ENCODE measurements around the gene TNFRSF25. TPM values are rescaled to one million over a fixed set of nuclear protein-coding genes. Genes with fewer than 3 reads are reported as not detected.

Gene TNFRSF25
- total RNA-seq, 2 donors from 2014 or later: 68.0 to 88.5 TPM

DNA sequence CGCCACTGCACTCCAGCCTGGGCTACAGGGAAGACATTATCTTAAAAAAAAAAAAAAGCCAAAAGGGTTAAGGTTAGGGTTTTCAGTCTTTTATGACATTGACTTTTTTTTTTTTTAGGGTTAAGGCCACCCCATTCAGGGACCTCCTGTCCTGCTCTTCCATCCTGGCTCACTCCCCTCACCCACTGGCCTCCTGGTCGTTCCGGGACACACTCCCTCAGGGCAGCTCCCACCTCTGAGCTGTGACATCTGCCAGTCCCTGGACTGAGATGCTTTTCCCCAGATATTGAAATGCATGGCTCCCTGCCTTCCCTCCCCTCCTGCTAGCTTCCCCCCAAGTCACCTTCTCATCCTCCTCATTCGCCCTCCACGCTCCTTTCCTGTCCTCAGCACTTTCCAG is 15.8 kb upstream of the TNFRSF25 start:
- DNase-seq (ENCODE audit: low spot score in 2 of 2): no peak
- ATAC-seq: no peak
- Mint-ChIP-seq H3K9me3 (no peaks in the 10 kb centered on the region), H3K36me3 (no peaks in the 10 kb centered on the region), H3K27ac (peak overlapping the region in 1 of 2 donors; percentile 75)

DNA sequence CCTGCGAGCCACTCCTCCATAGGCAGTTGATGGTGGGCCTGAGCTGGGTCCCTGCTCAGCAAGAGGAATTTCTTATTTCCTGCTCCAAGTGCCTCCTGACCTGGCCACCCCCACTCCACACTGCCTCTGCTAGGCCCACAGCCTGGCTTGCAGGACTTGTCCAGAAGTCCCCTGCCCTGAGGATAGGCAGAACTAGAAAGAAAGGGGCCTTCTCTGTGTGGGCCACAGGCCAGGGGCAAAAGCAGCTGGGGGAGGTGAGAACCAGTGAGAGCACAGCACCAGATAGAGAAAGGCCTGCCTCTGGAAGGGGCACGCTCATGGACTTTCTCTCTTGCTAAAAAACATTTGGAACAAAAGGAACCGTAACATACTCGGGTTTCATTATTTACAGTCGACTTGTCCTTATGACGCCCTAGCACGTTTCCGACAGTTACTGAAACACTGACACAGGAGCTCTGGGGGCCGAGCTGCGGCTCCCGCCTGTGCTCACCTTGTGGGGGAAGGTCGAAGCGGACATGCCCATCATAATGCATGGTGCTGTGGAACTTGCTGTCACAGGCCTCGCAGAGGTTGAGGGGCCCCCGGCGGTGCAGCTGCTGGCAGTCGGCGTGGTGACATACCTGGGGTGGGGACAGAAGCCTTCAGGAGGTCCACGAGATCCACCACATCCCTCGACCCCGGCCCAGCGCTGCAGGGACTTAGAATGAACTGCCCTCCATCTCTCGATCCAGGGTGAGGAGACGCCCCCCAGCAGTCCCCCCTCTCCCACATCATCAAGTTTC is 11.3 kb upstream of the TNFRSF25 start:
- Mint-ChIP-seq H3K36me3 (no peaks in the 10 kb centered on the region), H3K27ac (no peak overlapping the region), H3K9me3 (no peaks in the 10 kb centered on the region)
- DNase-seq (ENCODE audit: low spot score in 2 of 2) (no peak), ATAC-seq (no peak)

DNA sequence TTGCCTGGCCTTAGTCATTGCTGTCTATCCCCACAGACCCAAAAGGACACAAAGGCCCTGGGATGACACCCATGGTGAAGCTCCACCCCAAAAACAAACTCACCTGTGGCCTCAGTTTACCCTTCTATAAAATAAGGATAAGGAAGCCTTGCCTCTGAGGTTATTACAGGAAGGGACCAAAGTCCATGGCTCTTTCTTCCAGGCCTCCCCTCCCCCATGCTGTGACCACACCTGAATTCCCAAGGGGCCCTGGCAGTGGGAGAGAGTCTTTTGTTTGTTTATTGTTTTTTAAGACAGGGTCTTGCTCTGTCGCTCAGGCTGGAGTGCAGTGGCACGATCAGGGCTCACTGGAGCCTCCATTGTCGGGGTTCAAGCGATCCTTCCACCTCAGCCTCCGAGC is 10.5 kb upstream of the TNFRSF25 start:
- no peaks in the 10 kb centered on the region for H3K36me3 Mint-ChIP-seq
- no peaks in the 10 kb centered on the region for H3K9me3 Mint-ChIP-seq
- DNase-seq (ENCODE audit: low spot score in 2 of 2) (no peak), ATAC-seq (no peak)
- no peak overlapping the region for H3K27ac Mint-ChIP-seq

DNA sequence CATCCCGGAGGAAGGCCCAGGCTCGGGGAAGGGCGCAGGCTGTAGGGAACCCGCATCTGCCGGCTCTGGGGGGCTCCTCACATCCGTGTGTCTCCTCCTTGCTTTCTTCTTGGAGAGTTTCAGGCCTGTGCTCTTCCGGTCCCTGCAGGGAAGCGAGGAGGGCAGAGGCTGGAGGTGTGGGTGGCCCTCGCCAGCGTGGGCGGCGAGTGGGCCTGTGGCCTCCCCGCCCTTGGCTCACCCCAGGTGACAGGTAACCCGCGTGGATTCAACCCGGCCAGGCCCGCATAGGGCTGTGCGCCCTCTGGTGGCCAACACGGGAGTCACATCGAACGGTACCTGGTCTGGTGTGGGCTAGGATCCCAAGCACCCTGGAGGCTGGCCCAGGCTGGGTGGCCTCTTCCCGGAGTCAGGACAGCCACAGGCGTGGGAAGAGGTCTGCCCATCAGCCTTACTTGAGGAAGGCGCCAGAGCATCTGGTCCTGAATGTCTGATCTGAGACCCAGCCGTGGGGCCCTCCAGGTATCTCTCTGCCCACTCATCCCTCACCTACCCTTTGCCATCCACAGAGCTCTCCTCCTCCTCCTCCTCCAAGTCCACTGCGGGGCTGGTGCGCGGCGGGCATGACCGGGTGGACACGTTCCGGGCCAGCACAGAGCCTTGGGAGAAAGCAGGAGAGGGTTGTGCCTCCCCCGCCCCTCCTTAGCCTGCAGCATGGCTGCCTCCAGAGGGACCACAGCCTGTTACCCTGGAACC is 9.6 kb upstream of the TNFRSF25 start:
- Mint-ChIP-seq H3K36me3 (no peaks in the 10 kb centered on the region), H3K9me3 (no peaks in the 10 kb centered on the region), H3K27ac (no peak overlapping the region)
- peak; percentile 77 to 85 for DNase-seq (ENCODE audit: low spot score in 2 of 2)
- peak; percentile 89 to 95 for ATAC-seq

DNA sequence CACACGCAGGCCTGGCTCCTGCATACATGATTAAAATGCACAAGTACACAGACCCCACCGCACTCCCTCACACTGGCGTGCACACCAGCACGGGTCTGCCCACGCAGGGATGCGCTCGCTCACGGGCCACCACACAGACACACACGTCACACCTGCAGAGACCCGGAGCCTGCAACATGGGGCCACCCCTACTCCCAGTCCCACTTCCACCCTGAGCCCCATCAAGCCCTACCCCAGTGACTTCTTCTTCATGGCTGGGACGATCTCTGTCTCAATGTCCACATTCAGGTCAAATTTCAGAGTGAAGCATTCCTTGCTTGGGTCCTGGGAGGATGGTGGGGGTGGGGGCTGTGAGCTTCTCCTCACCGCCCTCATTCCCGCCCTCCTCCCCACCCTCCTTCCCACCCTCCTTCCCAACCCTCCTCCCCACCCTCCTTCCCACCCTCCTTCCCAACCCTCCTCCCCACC is 8.9 kb upstream of the TNFRSF25 start:
- H3K9me3 Mint-ChIP-seq: no peaks in the 10 kb centered on the region
- H3K36me3 Mint-ChIP-seq: no peaks in the 10 kb centered on the region
- no peak overlapping the region for H3K27ac Mint-ChIP-seq
- ATAC-seq: no peak
- DNase-seq (ENCODE audit: low spot score in 2 of 2): no peak

DNA sequence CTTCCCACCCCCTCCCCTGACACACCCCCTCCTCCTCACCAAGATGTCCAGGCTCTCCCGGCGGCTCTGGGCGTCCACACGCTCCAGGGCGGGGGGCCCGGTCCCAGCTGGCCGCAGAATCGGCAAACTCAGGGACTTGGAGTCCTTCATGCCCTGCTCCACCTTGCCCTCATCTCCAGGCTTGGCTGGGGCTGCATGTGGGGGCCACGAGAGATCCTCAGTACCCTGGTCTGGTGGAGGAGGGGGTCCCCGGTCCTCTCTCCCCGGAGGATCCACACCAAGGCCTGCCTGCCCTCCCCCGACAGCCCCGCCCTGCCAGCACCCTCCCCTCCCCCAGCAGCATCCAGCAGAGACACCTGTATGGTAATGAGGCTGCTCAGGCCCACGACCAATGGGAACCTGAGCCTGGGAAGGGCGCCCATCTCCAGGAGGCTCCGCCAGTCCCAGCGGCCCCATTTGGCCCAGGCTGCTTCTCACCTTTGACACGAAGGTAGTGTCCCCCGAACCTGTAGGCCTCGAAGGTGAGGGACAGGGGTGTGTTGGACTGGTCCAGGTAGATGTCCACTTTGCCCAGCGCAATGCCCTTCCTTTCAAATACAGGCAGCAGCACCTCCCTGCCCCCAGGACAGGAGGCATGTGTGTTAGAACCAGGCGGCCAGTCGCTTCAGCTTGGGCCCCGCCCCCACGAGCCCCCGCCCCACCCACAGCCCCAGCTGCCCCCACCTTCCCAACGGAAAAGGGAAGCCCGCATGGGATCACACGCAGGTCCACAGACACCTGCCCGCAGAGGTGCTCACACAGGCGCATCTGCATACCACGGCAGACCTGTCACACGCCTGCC is 8.2 kb upstream of the TNFRSF25 start:
- H3K36me3 Mint-ChIP-seq: no peaks in the 10 kb centered on the region
- no peaks in the 10 kb centered on the region for H3K9me3 Mint-ChIP-seq
- no peak for ATAC-seq
- H3K27ac Mint-ChIP-seq: no peak overlapping the region
- no peak for DNase-seq (ENCODE audit: low spot score in 2 of 2)

DNA sequence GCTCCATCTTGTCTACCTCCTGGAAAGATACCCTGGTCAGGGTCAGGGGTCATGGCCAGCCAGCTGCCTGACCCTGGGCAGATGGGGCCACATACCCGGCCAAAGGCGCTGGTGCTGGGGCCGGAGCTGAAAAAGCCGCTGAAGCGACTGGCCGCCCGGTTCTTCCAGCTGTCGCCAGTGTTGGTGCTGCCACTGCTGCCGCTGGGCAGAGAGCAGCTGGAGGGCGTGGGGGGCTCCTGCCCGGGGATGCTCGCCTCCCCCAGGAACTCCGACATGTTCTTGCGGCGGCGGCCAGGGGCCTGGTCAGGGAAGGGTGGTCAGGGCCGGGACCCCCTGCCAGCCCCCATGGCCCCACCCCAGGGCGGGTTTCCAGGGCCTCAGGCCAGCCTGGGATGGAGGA is 7.2 kb upstream of the TNFRSF25 start:
- DNase-seq (ENCODE audit: low spot score in 2 of 2) (no peak), ATAC-seq (no peak)
- no peaks in the 10 kb centered on the region for H3K36me3 Mint-ChIP-seq
- no peak overlapping the region for H3K27ac Mint-ChIP-seq
- no peaks in the 10 kb centered on the region for H3K9me3 Mint-ChIP-seq

DNA sequence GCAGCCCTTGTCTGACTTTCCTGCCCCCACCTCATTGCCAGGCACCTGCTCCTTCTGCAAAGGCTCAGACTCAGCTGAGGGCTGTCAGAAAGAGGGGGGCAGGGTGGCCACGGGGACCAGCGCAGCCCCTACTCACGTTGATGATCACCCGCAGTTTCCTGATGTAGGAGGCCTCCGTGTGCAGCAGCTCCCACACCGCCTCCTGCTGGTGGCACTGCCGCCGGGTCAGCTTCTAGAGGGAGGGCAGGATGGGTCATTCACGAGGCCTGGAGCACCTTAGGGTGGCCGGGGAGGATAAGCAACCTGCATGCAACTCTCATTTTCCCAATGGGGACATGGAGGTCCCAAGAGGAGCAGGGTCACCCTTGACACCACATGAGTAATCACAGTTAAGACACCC is 6.4 kb upstream of the TNFRSF25 start:
- Mint-ChIP-seq H3K36me3 (no peaks in the 10 kb centered on the region), H3K9me3 (no peaks in the 10 kb centered on the region), H3K27ac (no peak overlapping the region)
- no peak for DNase-seq (ENCODE audit: low spot score in 2 of 2)
- ATAC-seq: no peak

DNA sequence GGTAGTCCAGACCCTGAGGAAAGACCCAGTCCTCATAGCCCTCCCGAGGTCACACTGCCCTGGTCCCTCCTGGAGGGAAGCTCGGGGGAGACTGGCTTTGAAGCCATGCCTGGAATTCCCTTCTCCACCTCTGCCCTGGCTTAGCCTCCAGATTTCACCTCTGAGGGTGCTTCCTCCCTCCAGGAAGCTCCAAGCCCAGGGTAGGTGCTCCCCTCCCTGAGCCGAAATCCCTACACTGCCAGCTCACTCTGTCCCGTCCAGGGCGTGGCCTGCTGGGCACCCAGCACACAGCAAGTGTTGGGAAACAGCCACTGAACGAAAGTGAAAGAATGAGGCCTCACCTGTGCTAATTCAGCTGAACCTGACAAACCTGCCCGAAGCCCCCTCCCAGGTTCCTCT is 6.0 kb upstream of the TNFRSF25 start:
- Mint-ChIP-seq H3K27ac (no peak overlapping the region), H3K9me3 (no peaks in the 10 kb centered on the region), H3K36me3 (no peaks in the 10 kb centered on the region)
- no peak for DNase-seq (ENCODE audit: low spot score in 2 of 2)
- ATAC-seq: no peak

DNA sequence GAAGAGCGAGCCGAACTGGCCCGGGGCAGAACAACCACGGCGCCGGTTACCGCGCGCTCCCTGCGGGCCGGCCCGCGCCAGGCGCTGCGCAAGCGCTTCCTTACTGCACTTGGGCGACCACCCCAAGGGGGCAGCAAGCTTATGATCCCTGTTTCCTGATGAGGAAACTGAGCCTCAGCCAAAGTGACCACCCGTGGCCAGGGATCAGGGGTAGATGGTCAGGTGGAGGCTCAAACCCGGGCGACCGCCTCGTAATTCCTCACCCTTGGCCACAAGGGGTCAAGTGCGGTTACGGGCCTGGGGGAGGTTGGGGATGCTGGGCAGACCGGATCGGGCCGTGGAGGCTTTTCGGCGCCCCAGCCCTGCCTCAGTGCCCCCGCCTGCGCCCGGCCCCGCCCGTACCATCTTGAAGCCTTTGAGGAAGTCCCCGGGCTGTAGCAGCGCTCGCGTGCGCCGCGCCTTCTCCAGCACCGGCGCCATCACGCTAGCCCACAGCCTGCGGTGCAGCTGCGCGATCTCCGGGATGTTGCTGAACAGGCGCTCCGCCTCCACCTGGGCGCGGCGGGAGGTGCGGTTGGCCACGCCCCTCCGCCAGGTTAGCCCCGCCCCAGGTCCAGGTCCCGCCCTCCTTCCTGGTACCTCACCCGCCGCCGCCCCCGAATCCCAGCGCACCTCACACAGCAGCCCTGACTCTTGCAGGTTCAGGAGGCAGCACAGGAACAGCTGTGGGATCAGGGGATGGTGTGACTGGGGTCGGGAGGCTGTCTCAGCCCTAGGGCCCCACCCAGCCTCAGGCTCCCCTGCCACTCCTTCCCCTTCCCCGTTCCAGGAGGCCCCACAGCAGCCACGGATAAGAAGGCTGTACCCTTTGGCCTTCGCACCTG is 5.4 kb upstream of the TNFRSF25 start:
- H3K36me3 Mint-ChIP-seq: no peaks in the 10 kb centered on the region
- H3K9me3 Mint-ChIP-seq: no peaks in the 10 kb centered on the region
- H3K27ac Mint-ChIP-seq: no peak overlapping the region
- DNase-seq (ENCODE audit: low spot score in 2 of 2) (no peak), ATAC-seq (no peak)

DNA sequence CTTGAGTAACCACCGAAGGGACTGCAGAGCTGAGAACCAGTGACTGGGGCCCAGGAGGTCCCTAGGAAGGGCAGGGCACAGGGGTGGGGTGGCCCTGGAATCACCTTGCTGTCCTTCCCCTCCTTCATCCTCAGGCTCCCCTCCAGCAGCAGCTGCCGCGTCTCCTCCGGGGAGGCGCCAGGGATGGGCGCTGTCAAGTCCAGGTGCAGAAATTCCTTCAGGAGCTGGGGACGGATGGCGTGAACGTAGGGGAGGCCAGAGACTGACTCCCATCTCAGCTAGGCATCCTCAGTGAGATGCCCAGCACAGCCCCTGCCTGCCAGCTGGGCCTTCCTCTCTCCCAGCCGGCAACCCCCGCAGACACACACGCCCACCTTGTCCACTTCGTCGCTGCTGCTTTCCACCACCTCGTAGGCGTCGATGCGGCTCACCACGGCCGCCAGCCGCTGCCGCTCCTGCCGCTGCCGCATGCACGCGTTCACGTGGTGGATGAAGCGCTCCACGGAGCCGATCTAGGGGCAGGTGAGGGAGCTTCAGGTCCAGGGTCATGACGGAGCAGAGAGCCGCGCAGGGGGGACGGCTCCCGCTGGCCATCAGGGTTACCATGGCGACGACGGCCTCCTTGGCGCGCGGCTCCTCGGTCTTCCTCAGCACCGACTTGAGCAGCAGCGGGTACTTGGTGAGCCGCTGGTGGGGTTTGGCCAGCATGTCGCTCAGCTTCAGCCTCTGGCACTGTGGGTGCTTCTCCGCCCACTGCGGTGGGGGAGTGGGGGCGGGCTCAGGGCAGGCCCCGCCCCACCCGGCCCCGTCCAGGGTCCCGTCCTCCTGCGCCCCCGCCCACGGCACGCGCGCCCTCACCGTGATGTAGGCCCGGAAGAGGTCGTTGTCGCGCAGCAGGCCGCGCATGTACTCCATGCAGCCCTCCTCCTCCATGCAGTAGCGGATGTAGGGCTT is 4.4 kb upstream of the TNFRSF25 start:
- DNase-seq (ENCODE audit: low spot score in 2 of 2): no peak
- Mint-ChIP-seq H3K9me3 (no peaks in the 10 kb centered on the region), H3K36me3 (no peaks in the 10 kb centered on the region), H3K27ac (no peak overlapping the region)
- ATAC-seq: no peak

DNA sequence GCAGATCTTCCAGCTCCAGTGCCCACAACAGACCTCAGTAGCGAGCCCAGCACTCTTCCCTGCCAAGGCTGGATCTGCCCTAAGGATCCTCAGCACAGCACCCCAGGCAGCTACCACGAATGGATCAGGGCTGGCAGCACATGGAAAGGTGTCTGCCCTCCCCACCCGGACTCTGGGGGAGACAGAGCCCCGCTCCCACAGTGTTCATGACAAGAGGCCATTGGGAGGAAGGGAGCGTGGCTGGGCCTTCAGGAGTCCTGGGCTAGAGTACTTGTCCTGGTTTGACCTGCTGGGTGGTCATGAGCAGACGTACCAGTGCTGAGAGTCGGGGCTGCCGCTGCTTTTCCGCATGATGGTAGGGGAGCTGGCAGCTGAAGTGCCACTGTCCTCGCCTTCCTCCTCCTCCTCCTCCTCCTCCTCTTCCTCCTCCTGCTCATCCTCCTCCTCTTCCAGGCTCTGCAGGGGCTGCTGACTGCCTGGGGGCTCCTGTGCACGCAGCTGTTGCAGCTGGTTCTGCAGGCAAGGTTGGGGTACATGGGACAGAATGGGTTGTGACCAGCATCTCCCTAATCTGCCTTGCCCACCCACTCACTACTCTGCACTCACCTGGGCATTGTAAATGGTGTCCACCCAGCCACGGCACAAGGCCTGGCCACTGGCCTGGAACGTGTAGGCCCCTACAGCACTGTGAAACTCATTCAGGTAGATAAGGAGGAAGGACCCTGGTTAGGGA is 2.9 kb upstream of the TNFRSF25 start:
- H3K27ac Mint-ChIP-seq: no peak overlapping the region

DNA sequence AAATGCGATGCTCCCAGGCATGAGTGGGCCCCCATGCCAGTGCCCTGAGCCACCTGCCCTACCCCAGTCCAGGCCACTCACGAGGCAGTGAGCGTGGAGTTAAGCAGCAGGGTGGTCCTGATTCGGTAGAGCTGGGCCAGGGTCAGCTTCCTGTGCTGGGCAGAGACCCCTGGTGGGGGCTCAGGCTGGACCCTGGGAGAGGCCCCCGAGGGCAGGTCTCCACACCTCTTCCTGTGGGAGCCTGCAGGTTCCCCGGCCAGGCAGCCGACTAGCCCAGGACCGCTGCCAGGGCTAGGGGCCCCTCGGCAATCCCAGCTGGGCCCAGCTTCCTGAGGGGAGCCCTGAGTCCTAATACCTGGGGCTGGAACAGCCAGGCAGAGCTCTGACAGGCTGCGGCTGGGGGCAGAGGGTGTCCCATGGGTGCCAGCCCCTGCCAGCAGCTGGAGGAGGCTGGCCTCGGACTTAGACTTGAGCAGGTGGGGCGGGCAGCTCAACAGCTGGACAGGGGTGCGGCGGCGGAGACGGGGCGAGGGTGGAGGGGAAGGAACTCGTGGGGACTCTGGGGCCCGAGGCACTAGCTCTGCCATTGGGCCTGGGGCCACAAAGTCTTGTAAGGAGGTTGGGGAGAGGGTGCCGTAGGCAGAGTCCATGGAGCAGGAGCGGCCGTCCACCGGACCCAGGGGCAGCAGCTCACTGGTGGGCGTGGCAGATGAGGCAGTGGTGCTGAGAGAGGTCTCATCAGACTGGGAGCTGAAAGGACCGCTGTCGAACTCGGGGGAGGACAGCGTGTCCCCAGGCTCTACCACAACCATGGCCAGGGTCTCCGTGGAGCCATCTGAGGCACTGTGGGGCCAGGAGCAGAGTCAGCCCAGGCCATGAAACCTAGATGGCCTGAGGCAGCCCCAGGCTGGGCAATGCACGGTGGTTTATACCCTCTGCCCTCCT is 2.0 kb upstream of the TNFRSF25 start:
- ATAC-seq (no peak), DNase-seq (ENCODE audit: low spot score in 2 of 2) (no peak)
- H3K36me3 Mint-ChIP-seq: peaks cover 7 to 10% of the 10 kb centered on the region in 2 donors
- H3K9me3 Mint-ChIP-seq: no peaks in the 10 kb centered on the region
- H3K27ac Mint-ChIP-seq: no peak overlapping the region

More for the DNA sequence above, 2.9 kb upstream of the TNFRSF25 start:
- H3K36me3 Mint-ChIP-seq: peaks cover 7% of the 10 kb centered on the region in 2 donors
- DNase-seq (ENCODE audit: low spot score in 2 of 2) (no peak), ATAC-seq (no peak)
- no peaks in the 10 kb centered on the region for H3K9me3 Mint-ChIP-seq

DNA sequence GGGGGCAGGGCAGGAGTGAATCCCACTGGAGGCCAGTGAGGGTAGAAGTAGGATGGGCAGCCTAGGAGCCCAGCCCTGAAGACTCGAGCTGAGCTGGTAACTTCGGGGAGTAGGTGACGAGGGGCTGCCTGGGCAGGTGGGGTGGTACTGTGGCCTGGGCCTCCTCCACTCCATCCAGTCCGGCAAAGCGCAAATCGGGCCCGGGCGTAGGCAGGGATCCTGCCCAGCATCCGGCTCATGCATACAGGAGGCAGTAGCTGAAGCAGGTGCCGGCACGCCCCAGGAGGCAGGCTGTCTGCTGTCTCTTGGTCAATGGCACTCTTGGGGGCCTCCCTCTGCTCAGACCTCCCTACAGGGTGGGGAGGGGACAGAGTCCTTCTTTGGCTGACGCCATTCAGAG is 1.3 kb upstream of the TNFRSF25 start:
- DNase-seq (ENCODE audit: low spot score in 2 of 2): no peak
- Mint-ChIP-seq H3K9me3 (no peaks in the 10 kb centered on the region), H3K27ac (peak overlapping the region in 1 of 2 donors; percentile 92), H3K36me3 (peaks cover 11 to 16% of the 10 kb centered on the region in 2 donors)
- no peak for ATAC-seq

Measured in activated naive CD4-positive, alpha-beta T cell treated with anti-CD3 and anti-CD28 coated beads, Interleukin-2, amount 50 U/mL, for 72 hours (primary cell).